GM23248 (cell line): ENCODE results near the gene RSF1. TPM values are rescaled to one million over a fixed set of nuclear protein-coding genes. Genes with fewer than 3 reads are reported as not detected.

Experiments
- DNase-seq: peaks from one replicate; pipeline ENCODE4 v3.0.0-alpha.2; 2015
- H2AFZ ChIP-seq: fragments of 200-600 bp; sonication (generic); 2 replicates; pipeline ENCODE4 v1.6.1; 2016; ENCODE audit warnings: antibody characterized with exemption
- H3F3A ChIP-seq: fragments of 200-600 bp; sonication (generic); 2 replicates; pipeline ENCODE4 v1.6.1; 2016; ENCODE audit warnings: mild to moderate bottlenecking, antibody characterized with exemption, mixed run types; ENCODE audit not compliant: insufficient read depth
- H3K27ac ChIP-seq: fragments of 200-600 bp; sonication (generic); 2 replicates; pipeline ENCODE4 v1.5.1; 2016; ENCODE audit warnings: mild to moderate bottlenecking
- H3K27me3 ChIP-seq: fragments of 200-600 bp; sonication (generic); replicated peaks from 2 replicates; pipeline ENCODE4 v1.6.1; 2016; ENCODE audit warnings: mild to moderate bottlenecking; ENCODE audit not compliant: insufficient read depth
- H3K36me3 ChIP-seq: fragments of 200-600 bp; sonication (generic); 2 replicates; pipeline ENCODE4 v1.6.1; 2016; ENCODE audit warnings: low read depth, mild to moderate bottlenecking
- H3K4me1 ChIP-seq: fragments of 200-600 bp; sonication (generic); 2 replicates; pipeline ENCODE4 v1.6.1; 2016; ENCODE audit warnings: mild to moderate bottlenecking; ENCODE audit not compliant: insufficient read depth
- H3K4me2 ChIP-seq: fragments of 200-600 bp; sonication (generic); one replicate; pipeline ENCODE4 v1.6.1; 2016; ENCODE audit warnings: mild to moderate bottlenecking; ENCODE audit not compliant: unreplicated experiment
- H3K4me3 ChIP-seq: fragments of 200-600 bp; sonication (generic); 2 replicates; pipeline ENCODE4 v1.5.1; 2016; ENCODE audit warnings: mild to moderate bottlenecking
- H3K79me2 ChIP-seq: fragments of 200-600 bp; sonication (generic); 2 replicates; pipeline ENCODE4 v1.6.1; 2016; ENCODE audit warnings: mild to moderate bottlenecking; ENCODE audit not compliant: insufficient read depth
- H3K9ac ChIP-seq: fragments of 200-600 bp; sonication (generic); 2 replicates; pipeline ENCODE4 v1.6.1; 2016; ENCODE audit warnings: mild to moderate bottlenecking
- H3K9me2 ChIP-seq: fragments of 200-600 bp; sonication (generic); 2 replicates; pipeline ENCODE4 v1.6.1; 2016; ENCODE audit warnings: mixed run types, mild to moderate bottlenecking, moderate library complexity; ENCODE audit not compliant: insufficient read depth
- H3K9me3 ChIP-seq: fragments of 200-600 bp; sonication (generic); one replicate; pipeline ENCODE4 v1.6.1; 2017; ENCODE audit warnings: low read depth
- H4K20me1 ChIP-seq: fragments of 200-600 bp; sonication (generic); 2 replicates; pipeline ENCODE4 v1.6.0; 2016; ENCODE audit not compliant: insufficient read depth
- EZH2 ChIP-seq: fragments of 200-600 bp; sonication (generic); IDR thresholded peaks from 2 replicates; pipeline ENCODE4 v1.6.1; 2018; ENCODE audit warnings: antibody characterized with exemption, mild to moderate bottlenecking; ENCODE audit not compliant: insufficient read depth, poor library complexity, severe bottlenecking
- EZH2phosphoT487 ChIP-seq: fragments of 200-600 bp; sonication (generic); IDR thresholded peaks from 2 replicates; pipeline ENCODE4 v1.6.1; 2018; ENCODE audit warnings: antibody characterized with exemption, moderate library complexity, mild to moderate bottlenecking, low read depth; ENCODE audit not compliant: insufficient read depth
- WGBS, 2 experiments: methylation state at CpG; one replicate each; pipeline ENCODE4 v1.1.6; 2015 to 2017; ENCODE audit warnings: low lambda C conversion rate in 2 of 2, low coverage in 1 of 2; ENCODE audit errors: missing lambda C conversion rate in 2 of 2; 5-methylcytosine and 5-hydroxymethylcytosine counted together
- in situ Hi-C: fragments of 300-500 bp; cut with MboI; formaldehyde crosslinking; loops from 2 replicates; pipeline ENCODE4 v1.15.0; 2020
- polyA plus RNA-seq: library from polyadenylated mRNA; unstranded; fragments of >200 nt; fragmentation: Nextera tagmentation; extraction: Ambion mirVana; gene quantifications from 2 replicates; pipeline ENCODE4 v1.2.1, GENCODE V29; 2016
- total RNA-seq: library from RNA; depleted of rRNA; stranded (reverse); fragments of >200 nt; shearing (Covaris generic); gene quantifications from 2 replicates; pipeline ENCODE4 v1.2.3, GENCODE V29; 2014

Gene RSF1
- total and polyA plus RNA-seq, 2 experiments from 2014 or later = 39.0 to 48.2 TPM

- Histone ChIP-seq H3K9me3 (no peaks in the 10 kb centered on the region), H3K27me3 (no peaks in the 10 kb centered on the region), H3K9ac (no peak overlapping the region), H4K20me1 (no peaks in the 10 kb centered on the region), H3K4me1 (no peaks in the 10 kb centered on the region), H3K79me2 (peaks cover 12% of the 10 kb centered on the region), H3K27ac (no peak overlapping the region), H3K36me3 (peaks cover 15% of the 10 kb centered on the region), H2AFZ (no peak overlapping the region), H3K4me2 (no peak overlapping the region), H3F3A (no peaks in the 10 kb centered on the region), H3K4me3 (no peak overlapping the region), H3K9me2 (no peaks in the 10 kb centered on the region)
- in situ Hi-C loops = no loop called here
- WGBS, 2 experiments = 83 to 84% methylated on average over 4 of the region's 4 CpGs
- no peak for DNase-seq
- TF ChIP-seq EZH2phosphoT487 (no peak), EZH2 (no peak)
Observed at GRCh38 chr11:77724636-77725035, 95.9 kb downstream of the RSF1 start.

GRCh38 chr11:77723024-77723423 lies 97.5 kb downstream of the RSF1 start:
- Histone ChIP-seq H2AFZ (no peak overlapping the region), H3K27ac (no peak overlapping the region), H3F3A (no peaks in the 10 kb centered on the region), H3K9ac (no peak overlapping the region), H3K9me3 (no peaks in the 10 kb centered on the region), H3K9me2 (no peaks in the 10 kb centered on the region), H3K36me3 (peaks cover 26% of the 10 kb centered on the region), H3K4me2 (no peak overlapping the region), H3K27me3 (no peaks in the 10 kb centered on the region), H3K4me3 (no peak overlapping the region), H3K79me2 (peaks cover 27% of the 10 kb centered on the region), H4K20me1 (0 out of 2 replicates have a peak, but pooled peaks cover 6% of the 10 kb centered on the region), H3K4me1 (no peaks in the 10 kb centered on the region)
- 91 to 92% methylated on average over 2 of the region's 2 CpGs for WGBS, 2 experiments
- TF ChIP-seq EZH2 (no peak), EZH2phosphoT487 (no peak)
- no peak for DNase-seq
- in situ Hi-C loops = no loop called here

- Histone ChIP-seq H3K27ac (no peak overlapping the region), H3F3A (peaks cover 20% of the 10 kb centered on the region; the same call in 1 of the 2 replicates), H3K4me3 (no peak overlapping the region), H3K9me3 (no peaks in the 10 kb centered on the region), H3K4me2 (no peak overlapping the region), H3K36me3 (no peaks in the 10 kb centered on the region), H3K4me1 (peaks cover 5% of the 10 kb centered on the region), H3K9ac (no peak overlapping the region), H4K20me1 (no peaks in the 10 kb centered on the region), H2AFZ (no peak overlapping the region), H3K79me2 (peaks cover 13% of the 10 kb centered on the region; the same call in 1 of the 2 replicates), H3K27me3 (no peaks in the 10 kb centered on the region), H3K9me2 (no peaks in the 10 kb centered on the region)
- in situ Hi-C loops = no loop called here
- no peak for TF ChIP-seq EZH2phosphoT487
- no peak for TF ChIP-seq EZH2
- DNase-seq = peak; percentile 33
- WGBS, 2 experiments = 43 to 49% methylated on average over 1 of the region's 1 CpG
Observed at GRCh38 chr11:77710358-77710757, 110.2 kb downstream of the RSF1 start.

- Histone ChIP-seq H3K4me3 (no peak overlapping the region), H3K9me3 (no peaks in the 10 kb centered on the region), H3F3A (peaks cover 36% of the 10 kb centered on the region; the same call in 1 of the 2 replicates), H3K9ac (no peak overlapping the region), H3K36me3 (0 out of 2 replicates have a peak, but pooled peaks cover 9% of the 10 kb centered on the region), H3K4me2 (no peak overlapping the region), H3K27me3 (no peaks in the 10 kb centered on the region), H3K4me1 (peaks cover 9% of the 10 kb centered on the region), H3K9me2 (no peaks in the 10 kb centered on the region), H4K20me1 (no peaks in the 10 kb centered on the region), H3K79me2 (0 out of 2 replicates have a peak, but pooled peaks cover 10% of the 10 kb centered on the region), H2AFZ (no peak overlapping the region), H3K27ac (no peak overlapping the region)
- TF ChIP-seq EZH2 (no peak), EZH2phosphoT487 (no peak)
- WGBS, 2 experiments = 97% methylated on average over 7 of the region's 7 CpGs
- in situ Hi-C loops = no loop called here
- DNase-seq = no peak
Observed at GRCh38 chr11:77705876-77706579, 114.5 kb downstream of the RSF1 start.
